ENCODE measurements around the gene FGFBP3. TPM values are rescaled to one million over a fixed set of nuclear protein-coding genes. Genes with fewer than 3 reads are reported as not detected.
"Not testable (repeated sequence)": the region's sequence is repeated elsewhere in the genome, so short reads cannot be mapped to it uniquely, and the experiment has no call there.

FGFBP3 gene
- total RNA-seq, 1 experiment from 2014 or later, result 0.45 TPM

- peak; percentile 92 for DNase-seq (ENCODE audit: low spot score)
Observed at GRCh38 chr10:91901784-91902677, 7.3 kb downstream of the FGFBP3 start.

DNA sequence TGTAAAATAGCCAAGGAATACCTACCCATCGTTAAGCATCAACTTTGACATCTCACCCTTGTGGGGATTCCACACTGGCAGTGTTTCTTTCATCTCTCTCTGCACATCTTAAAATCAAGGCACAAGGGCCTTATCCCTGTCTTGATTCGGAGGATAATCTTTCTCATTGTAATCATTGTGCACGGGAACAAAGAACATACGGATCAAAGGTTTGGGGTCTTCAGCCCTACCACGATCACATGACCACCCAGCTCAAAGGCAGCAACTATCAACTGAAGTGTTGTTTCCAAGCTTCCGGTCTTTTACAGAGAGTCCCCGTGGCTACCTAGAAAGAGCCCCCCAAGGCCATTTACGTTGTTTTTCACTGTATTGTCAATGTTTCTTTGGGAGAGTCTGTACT lies 11.9 kb downstream of the FGFBP3 start:
- no peak for DNase-seq (ENCODE audit: low spot score)

DNA sequence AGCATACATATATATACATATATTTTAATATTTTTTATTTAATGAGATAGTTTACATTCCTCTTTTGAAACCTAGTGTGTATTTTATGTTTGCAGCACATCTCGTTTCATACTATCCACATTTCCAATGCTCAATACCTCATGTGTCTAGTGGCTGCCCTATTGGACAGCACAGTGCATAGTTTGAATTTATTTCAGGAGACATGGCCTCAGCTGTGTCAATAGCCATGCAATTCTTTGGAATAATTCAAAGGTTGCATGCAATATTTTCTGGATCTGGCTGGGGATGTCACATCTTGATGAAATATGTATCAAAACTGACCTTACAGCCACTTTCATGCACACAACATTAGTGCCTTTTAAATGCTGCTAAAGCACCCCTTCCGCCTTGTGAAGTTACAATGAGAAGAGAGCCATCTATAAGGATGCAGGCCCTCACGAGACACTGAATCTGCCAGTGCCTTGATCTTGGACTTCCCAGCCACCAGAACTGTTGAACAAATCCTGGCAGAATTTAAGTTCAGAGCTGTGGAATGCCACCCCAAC lies 13.0 kb downstream of the FGFBP3 start:
- DNase-seq (ENCODE audit: low spot score), result no peak

DNA sequence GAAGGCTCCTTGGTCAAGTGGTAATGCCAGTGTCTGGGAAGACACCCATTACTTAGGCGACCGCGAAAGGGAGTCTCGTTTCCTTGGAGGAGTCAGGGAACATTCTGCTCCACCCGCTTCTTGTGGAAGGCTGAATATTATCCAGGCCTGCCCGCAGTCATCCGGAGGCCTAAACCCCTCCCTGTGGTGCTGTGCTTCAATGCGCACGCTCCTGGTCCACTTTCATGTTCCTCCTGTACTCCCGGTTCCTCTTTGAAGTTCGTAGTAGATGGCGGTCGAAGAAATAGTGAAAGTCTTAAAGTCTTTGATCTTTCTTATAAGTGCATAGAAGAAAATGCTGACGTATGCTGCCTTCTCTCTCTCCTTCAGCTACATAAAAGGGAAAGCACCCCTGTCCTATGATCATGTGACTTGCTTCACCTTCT lies 15.0 kb downstream of the FGFBP3 start:
- DNase-seq (ENCODE audit: low spot score), result not testable (repeated sequence)

GRCh38 chr10:91893051-91893450 lies 16.2 kb downstream of the FGFBP3 start:
- no peak for DNase-seq (ENCODE audit: low spot score)

DNA sequence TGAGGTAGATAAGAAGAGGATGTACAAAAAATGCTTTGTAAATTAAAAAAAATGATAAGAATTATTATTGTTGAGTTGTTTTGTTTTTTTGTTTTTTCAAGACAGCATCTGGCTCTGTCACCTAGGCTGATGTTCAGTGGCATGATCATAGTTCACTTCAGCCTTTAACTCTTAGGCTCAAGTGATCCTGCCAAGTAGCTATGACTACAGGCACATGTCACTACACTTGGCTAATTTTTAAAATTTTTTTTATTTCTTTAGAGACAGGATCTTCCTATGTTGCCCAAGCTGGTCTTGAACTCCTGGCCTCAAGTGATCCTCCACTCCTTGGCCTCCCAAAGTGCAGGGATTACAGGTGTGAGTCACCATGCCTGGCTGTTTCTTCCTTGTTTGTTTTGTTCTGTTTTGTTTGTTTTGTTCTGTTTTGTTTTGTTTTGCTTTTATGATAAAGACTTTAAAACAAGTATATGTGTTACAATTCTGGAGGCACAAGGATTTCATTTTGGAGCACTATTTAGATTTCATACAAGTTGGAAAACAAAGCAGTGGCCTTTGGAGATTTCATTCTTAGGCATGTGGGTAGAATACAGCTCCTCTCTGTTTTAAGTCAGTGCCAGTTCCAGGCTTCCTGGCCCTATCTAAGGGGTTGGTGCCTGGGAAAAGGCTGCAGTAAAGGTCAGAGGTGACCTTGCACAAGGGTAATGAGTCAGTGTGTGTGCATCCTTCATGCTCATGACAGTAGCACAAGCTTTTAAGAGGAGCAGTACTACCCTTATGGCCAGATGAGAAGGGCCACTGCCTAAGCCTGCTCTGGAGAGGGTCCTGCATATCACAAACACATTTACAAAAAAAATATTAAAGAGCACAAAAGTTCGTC lies 17.9 kb downstream of the FGFBP3 start:
- DNase-seq (ENCODE audit: low spot score), result no peak

DNA sequence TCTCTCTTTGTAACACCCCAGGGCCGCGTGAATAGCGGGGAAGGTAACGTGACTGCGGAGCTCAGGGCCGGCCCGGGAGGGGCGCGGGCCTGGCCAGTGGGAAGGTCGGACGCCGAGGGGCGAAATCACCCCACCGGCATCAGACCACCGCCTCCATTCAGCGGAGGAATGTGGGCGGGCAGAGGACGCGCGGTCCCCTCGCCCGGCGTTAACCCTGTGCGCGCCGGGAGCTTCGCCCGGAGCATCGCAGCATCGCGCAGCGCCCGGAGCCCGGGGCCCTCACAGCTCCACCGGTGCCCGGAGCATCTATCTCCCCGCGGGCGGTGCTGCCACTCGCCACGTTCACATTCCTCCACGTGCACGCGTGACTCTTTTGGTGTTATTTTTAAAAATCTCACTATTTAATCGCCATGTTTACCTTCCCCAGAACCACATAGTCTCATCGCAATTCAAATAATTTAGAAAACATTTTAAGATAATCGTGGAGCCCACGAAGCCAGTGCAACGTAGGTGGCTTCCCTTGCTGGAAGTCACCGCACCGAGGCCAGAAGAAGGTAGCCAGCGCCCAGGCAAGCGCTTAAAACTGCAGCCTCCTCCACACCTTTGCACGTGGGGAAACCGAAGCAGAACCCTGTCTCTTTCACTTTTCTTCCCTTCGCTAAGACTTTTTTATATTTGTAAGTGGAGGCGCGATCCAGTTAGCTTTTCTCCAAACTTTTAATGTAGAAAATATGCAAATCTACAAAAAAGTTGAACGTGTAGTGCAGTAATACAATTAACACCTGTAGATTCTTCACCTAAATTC lies 21.8 kb downstream of the FGFBP3 start:
- no peak for DNase-seq (ENCODE audit: low spot score)

GRCh38 chr10:91886954-91887271 lies 22.4 kb downstream of the FGFBP3 start:
- no peak for DNase-seq (ENCODE audit: low spot score)

DNA sequence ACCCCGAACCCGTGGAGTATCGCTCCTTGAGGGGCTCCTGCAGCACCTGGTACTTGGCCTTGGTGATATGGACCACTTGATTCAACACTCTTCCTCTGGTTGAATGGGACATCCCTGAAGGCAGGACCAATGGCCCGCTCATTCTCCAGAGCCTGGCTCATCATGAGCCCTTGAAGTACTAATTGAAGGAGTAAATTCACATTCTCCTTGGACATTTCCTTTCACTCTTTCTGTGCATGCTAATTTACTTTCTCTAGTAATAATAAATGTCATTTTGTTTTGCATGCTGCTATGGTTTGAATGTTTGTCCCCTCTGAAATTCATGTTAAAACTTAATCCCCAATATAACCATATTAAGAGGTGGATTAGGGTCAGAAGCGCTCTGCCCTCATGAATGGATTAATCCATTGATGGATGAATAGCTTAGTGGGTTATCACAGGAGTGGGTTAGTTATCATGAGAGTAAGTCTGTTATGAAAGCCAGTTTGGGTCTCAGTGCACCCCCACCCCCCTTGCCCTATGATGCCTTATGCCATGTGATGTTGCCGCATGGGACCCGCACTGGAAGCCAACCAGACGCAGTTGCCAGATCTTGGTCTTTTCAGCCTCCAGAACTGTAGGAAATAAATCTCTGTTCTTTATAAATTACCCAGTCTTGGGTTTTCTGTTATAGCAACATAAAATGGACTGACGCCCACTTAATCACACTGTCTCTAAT lies 23.8 kb downstream of the FGFBP3 start:
- DNase-seq (ENCODE audit: low spot score), result no peak

- DNase-seq (ENCODE audit: low spot score), result no peak
Observed at GRCh38 chr10:91884536-91884935, 24.8 kb downstream of the FGFBP3 start.

- DNase-seq (ENCODE audit: low spot score), result no peak
Observed at GRCh38 chr10:91883549-91884444, 25.5 kb downstream of the FGFBP3 start.

DNA sequence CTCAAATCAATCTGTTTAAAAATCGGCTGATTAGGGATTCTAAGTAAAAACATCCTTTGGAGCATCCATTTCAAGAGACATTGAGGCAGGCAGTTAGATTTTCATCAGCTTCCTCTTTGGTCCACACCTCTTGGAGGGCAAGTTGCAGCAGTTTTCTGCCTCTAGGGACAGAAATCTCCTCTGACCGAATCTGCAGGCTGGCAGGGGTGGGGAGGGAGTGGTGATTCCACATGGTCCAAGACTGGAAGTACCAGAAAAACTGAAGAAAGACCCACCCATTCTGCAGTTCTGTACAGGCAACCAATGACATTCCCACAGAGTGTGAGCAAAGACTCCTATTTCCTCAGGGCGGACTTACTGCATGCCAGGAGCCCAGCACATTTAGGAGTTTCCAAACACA lies 29.0 kb downstream of the FGFBP3 start:
- no peak for DNase-seq (ENCODE audit: low spot score)

DNA sequence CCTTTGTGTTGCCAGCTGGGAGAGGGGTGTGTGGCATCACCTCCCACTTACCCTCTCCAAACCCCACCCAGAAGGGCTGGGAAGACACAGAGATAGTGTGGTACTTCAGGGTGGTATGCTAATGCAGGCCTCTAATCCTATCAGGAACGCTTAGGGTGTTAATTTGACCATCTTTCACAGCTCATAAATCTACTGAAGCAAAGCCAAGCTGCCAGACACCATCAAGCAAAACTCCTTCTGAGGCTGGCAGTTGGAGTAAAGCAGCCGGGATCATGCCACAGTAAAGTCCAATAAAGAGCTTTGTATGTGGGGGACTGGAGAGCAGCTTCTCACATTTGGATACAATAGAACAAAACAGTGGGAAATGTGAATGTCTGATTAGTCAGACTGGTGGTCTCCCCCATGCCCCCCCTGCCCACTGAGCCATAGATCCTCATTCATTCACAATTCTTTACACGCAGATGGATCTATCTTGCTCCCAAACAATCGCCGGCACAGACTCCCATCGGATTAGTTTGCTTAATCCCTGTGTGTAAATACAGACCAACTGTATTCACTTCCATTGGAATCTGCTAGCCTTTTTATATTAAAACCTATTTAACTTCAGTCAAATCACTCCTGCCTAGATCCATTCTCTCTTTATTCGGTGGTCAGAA lies 29.6 kb downstream of the FGFBP3 start:
- no peak for DNase-seq (ENCODE audit: low spot score)

DNA sequence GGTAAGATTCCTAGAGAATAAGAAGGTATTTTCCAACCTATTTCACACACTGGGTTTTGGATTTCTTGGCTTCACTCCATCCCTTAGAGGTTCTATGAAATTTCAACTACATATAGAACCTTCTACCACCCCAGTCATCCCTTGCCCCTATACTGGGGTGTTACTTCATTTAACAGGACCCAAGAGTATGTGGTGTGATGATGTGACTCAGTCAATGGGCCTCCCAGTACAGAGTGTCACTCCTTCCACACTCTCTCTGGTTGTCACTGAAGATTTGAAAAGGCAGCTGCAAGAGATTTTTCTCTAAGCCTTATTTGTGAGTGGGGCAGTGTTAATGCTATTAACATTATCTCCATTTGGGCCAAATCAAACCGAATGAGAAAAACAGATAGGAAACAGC lies 33.5 kb downstream of the FGFBP3 start:
- DNase-seq (ENCODE audit: low spot score), result no peak

- no peak for DNase-seq (ENCODE audit: low spot score)
Observed at GRCh38 chr10:91875156-91875555, 34.1 kb downstream of the FGFBP3 start.

DNA sequence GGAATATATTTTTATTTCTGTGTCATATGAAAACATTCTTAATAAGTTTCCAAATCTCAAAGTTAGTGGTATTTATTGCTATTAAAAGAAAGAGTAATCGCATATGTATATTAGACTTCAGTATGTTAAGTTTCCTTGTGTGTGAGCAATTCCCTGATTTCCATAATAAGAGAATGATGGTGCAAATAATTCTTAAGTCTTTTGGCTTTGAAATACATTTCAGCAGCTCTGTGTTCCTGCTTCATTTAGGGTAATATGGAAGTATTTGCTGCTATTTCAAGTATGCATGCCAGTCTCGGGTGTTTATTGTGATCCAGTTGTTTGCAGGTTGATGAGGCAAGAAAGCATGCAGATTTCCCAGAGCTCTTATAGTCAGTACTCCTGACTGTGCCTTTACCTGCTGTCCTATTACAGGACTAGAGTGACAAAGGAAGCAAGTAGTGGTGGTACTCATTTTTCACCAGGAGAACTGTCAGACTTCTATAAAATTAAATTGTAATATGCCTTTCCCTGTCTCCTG lies 43.7 kb downstream of the FGFBP3 start:
- DNase-seq (ENCODE audit: low spot score), result no peak

DNA sequence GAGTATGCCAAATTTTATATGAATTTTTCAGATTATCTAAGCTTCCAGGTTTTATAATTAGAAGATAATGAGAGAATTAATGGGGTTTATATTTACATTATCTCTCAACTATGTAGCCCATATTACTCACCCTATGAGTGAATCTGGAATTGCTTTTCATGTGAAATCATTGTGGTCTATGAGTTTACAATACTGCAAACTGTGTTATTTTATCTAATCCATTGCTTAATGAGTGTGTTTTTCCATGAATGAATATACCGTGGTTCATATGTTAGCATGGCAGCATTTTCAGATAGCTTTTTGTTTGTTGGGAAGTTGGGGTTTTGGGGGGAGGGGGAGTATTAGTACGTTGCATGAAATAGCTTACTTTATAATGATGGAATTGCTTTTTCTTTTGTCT lies 44.5 kb downstream of the FGFBP3 start:
- DNase-seq (ENCODE audit: low spot score), result no peak

GRCh38 chr10:91864099-91864498 lies 45.2 kb downstream of the FGFBP3 start:
- no peak for DNase-seq (ENCODE audit: low spot score)

- no peak for DNase-seq (ENCODE audit: low spot score)
Observed at GRCh38 chr10:91860885-91861284, 48.4 kb downstream of the FGFBP3 start.
